NT2/D1 (cell line): Measurements from ENCODE around the gene BACE2.

Experiments
- SUZ12 ChIP-seq: IDR thresholded peaks from 2 replicates; pipeline ENCODE4 v1.6.1; 2011; ENCODE audit not compliant: insufficient read length, insufficient read depth; ENCODE audit errors: extremely low read depth
- YY1 ChIP-seq: IDR thresholded peaks from 2 replicates; pipeline ENCODE4 v1.6.1; 2011; ENCODE audit not compliant: insufficient read length, insufficient read depth
- ZNF274 ChIP-seq: IDR thresholded peaks from 2 replicates; pipeline ENCODE4 v1.6.1; 2011; ENCODE audit warnings: mild to moderate bottlenecking, low read depth, low read length

GRCh38 chr21:41236352-41236973 lies 68.5 kb downstream of the BACE2 start:
- TF ChIP-seq ZNF274 (no peak), YY1 (no peak), SUZ12 (no peak)
